ENCODE results near the gene HDAC4.

The HDAC4 gene

GRCh38 chr2:239162976-239163687, 237.7 kb downstream of the HDAC4 start:
- DNase-seq: no peak

GRCh38 chr2:239162141-239162821, 238.5 kb downstream of the HDAC4 start:
- DNase-seq: no peak

- no peak for DNase-seq
Observed at GRCh38 chr2:239161711-239162140, 239.1 kb downstream of the HDAC4 start.

- no peak for DNase-seq
Observed at GRCh38 chr2:239160226-239161143, 240.3 kb downstream of the HDAC4 start.

GRCh38 chr2:239159476-239159911, 241.3 kb downstream of the HDAC4 start:
- DNase-seq: no peak

- DNase-seq: no peak
Observed at GRCh38 chr2:239158641-239159475, 242.0 kb downstream of the HDAC4 start.

- DNase-seq: no peak
Observed at GRCh38 chr2:239157771-239158170, 243.0 kb downstream of the HDAC4 start.

GRCh38 chr2:239157269-239157668, 243.6 kb downstream of the HDAC4 start:
- DNase-seq: no peak

GRCh38 chr2:239156516-239157265, 244.1 kb downstream of the HDAC4 start:
- DNase-seq: no peak

GRCh38 chr2:239155806-239156480, 244.9 kb downstream of the HDAC4 start:
- DNase-seq: no peak

- DNase-seq: no peak
Observed at GRCh38 chr2:239154971-239155805, 245.6 kb downstream of the HDAC4 start.

- no peak for DNase-seq
Observed at GRCh38 chr2:239153806-239154591, 246.8 kb downstream of the HDAC4 start.

GRCh38 chr2:239152916-239153305, 247.9 kb downstream of the HDAC4 start:
- DNase-seq: no peak

GRCh38 chr2:239152239-239152915, 248.4 kb downstream of the HDAC4 start:
- no peak for DNase-seq

GRCh38 chr2:239151201-239152131, 249.4 kb downstream of the HDAC4 start:
- no peak for DNase-seq

GRCh38 chr2:239150125-239151011, 250.5 kb downstream of the HDAC4 start:
- no peak for DNase-seq

Measured in fibroblast of skin of back (primary cell).